HG03066 (cell line): ENCODE data around the gene MEI4.
"Not testable (repeated sequence)": the region's sequence is repeated elsewhere in the genome, so short reads cannot be mapped to it uniquely, and the experiment has no call there.

Source experiments
- ATAC-seq: cut with Tn5 transposase; IDR thresholded peaks from one replicate; pipeline ENCODE4 v1.9.1; 2021; ENCODE audit warnings: low read depth; ENCODE audit not compliant: unreplicated experiment

MEI4 gene, protein sequence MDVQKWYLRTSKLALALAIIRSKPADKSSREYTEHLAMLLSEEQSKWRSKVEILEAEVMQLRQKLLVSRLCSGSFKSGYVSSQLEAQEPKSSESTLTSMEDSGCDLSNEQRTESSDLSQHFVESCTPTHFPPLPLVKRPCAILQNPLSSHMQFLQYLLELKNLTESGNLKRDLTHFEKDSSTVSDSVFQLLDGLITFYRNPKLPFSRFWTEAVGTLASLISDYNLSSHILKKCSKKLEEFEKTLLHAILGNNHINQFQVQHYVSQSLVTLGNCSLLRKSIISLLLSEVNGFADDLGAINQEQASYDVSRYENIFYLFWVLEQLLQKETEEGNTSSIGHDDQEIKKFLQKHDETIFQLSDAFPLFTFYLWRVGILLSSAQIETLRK

DNA sequence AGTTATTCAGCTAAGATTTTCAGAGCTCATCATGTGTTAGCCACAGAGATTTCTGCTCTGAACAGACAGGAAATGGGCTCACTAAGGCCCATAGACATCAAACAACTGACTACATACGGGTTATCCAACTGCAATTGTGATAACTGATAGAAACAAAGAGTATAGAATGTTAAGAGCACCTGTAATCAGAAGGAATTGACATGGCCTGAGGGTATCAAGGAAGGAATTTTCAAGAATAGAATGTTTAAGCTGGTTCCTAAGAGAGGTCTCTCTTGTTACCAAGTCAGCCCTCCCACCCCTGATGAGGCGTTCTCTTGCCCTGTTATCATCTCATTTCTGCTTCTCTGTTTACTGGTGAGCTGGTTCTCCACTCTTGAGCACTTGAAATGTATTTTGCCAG is at the start of gene MEI4:
Gene MEI4, plus strand, starts transcription at position 301 of the 400 bp plus-strand sequence. CDS start 37,633 bp downstream, outside the sequence.
- no peak for ATAC-seq

DNA sequence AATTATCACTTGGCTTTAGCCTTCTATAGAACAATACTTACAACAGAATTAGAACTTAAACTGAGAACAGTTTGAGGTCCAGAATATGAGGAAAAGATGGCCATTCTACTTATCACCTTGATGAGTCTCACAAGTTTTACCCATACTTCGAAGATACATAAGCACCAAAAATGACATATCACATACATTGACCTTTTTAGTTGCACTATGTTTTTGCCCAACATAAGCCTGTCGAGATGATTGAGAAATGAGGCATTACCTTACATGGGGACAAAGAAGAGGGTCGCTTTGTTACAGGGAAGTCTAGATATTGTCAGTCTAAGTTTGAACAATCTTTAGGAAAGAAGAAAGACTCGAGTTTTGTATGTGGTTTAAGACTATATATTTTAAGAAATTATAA is 48.4 kb upstream of the MEI4 start:
- no peak for ATAC-seq

DNA sequence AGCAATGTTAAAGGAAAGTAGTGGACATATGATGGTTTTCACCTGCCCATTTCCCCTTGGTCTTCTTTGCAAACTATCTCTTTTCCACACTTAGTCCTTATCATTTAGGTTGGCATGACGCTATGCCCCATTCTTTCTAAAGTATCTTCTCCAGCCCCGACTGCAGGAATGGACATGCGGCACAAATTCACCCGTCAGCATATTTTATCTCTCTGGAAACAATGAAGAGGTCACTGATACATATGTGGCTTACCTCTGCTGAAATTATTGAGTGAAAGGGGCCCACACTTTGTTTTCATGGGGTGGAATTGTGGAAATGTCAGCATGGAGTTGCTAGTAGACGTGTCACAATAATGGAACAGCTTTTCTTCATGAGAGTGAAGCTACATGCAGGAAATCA is 45.8 kb upstream of the MEI4 start:
- no peak for ATAC-seq

DNA sequence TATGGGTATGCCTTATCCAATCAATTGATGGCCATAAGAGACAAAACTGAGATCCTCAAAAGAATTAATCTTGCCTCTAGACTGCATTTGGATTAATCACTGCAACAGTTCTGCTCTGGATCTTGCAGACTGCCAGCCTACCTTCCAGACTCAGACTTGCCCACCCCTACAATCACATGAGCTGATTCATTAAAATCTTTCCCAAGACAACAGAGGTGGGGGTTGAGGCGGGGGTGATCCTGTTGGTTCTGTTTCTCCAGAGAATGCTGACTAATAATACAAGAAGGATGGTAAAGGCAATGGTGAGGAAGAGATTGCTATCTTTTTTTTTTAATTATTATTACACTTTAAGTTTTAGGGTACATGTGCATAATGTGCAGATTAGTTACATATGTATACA is 43.7 kb upstream of the MEI4 start:
- ATAC-seq, result no peak

DNA sequence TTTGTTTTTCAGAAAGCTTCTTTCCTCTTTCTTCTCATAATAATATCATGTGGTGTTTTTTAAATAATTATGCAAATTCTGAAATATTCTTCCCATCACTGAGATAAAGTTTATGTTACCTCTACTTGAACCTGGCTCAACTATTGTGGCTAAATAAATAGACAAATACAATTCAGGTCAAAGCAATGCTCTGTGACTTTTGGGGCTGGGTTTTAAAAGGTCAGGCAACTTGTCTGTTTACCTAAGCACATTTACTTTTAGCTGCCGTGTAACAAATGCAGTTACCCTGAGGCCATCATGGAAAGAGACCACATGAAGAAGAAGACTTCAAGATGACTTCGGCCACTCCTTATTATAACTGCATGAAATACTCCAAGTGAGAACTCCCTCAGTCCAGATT is 33.7 kb upstream of the MEI4 start:
- no peak for ATAC-seq

DNA sequence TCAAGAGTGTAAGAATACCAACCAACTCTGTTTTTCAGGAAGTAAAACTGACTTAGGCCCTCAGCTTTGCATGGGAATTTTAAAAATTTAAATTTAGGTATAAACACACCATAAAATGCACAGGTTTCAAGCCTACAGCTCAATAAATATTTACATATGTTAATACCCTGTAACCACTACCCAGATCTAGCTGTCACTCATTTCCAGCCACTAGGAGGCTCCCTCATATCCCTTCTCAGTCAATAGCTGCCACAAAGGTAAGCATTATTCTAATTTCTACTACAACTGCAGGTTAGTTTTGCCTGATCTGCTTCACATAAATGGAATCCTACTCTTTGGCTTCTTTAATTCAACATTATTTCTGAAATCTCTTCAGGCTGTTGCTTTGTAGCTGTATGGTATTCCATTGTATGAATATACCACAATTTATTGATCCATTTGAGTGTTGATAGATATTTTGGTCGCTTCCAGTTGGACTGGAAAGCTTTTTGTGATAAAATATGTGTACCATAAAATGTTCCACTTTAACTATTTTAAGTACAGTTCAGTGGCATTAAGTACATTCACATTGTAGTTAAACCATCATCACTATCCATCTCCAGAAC is 32.5 kb upstream of the MEI4 start:
- peak; percentile 54 for ATAC-seq

DNA sequence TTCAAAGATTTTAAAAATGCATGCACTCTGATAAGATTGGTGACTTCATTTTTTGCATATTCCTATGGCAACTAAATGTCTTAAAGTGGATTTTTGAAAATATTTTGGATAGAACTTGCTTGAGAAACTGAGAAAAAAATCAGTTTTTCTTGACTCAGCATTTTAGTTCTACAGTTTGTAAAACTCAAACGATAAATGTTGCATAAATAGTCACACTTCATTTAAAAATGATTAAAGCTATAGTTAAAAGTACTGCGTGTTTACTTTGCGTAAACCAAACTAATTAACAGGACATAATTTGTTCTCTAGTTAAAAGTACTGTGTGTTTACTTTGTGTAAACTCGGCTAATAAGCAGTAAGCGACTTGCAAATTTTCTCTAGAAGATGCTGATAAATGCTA is 28.3 kb upstream of the MEI4 start:
- ATAC-seq, result no peak

DNA sequence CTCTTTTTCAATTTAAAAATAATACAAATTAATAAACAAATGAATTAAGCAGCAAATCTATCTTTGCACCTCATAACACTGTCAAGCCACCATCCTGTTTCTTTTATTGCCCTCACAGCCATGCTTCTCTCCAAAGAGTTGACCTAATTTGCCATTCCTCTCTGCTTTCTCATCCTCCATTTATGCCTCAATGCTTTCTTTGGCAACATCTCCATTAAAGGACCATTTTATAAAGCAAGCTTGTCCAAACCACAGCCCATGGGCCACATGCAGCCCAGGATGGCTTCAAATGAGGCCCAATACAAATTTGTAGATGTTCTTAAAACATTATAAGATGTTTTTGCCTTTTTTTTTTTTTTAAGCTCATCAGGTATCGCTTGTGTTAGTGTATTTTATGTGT is 26.4 kb upstream of the MEI4 start:
- ATAC-seq, result no peak

DNA sequence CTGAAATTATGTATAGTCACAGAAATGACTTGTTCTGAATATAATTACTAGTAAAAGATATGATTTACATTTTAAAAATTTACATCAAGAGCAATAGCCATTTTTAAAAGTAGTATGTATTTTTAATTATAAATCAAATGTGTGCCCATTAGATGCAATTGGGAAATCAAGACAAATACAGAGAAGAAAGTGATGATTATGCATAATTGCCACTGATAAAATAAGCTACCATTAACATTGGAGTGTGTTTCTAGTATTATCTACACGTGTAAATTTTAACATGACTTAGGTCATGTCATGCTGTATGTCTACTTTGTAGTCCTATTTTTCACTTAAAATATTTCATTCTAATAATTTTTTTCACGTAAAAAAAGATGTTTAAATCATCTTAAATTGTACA is 22.8 kb upstream of the MEI4 start:
- ATAC-seq, result no peak

DNA sequence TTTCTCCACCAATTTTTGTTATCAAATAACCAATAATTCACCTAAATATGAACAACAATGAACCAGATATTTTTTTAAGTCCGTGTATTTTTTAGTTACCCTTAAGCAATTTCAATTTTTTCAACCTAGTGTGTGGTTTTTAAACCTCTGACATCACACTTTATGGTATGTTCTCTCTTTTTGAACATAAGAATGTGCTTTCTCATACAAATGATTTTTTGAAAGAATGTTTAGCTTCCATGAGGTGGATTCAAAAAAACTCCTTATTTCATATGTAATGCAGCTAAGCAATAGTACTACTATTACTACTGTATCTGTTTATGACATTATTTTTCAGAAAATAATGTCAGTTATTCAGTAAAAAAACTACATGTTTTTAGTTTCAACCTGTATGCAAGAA is 19.4 kb upstream of the MEI4 start:
- ATAC-seq, result no peak

DNA sequence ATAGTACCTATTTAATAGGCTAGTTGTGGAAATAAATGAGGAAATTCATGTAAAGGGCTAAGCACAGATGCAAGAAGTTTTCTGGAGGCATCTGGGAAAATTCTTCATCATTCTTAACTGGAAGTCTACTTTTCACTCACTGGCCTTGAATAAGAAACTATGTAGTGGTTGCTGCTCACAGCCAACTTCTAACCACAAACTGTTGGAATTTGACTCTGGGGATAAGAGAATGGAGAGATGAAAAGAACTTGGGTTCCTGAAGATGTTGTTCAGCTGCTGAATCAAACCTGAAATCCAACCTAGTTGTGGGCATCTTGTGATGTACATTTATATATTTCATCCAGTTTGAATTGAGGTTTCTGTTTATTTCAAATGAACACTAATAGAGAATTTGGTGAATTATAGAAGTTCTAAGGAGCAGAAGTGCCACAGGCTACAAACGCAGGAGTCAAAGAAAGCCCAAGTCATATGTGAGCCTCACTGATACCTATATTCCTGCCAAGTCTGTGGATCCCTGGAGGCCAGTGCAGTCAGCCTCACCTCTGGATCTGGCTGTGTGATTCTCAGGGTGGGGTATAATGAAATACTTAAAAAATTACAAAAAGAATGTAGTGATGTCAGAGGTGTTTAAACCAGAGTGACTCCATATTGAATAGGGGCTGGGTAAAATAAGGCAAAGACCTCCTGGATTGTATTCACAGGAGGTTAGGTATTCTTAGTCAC is 18.7 kb upstream of the MEI4 start:
- no peak for ATAC-seq

DNA sequence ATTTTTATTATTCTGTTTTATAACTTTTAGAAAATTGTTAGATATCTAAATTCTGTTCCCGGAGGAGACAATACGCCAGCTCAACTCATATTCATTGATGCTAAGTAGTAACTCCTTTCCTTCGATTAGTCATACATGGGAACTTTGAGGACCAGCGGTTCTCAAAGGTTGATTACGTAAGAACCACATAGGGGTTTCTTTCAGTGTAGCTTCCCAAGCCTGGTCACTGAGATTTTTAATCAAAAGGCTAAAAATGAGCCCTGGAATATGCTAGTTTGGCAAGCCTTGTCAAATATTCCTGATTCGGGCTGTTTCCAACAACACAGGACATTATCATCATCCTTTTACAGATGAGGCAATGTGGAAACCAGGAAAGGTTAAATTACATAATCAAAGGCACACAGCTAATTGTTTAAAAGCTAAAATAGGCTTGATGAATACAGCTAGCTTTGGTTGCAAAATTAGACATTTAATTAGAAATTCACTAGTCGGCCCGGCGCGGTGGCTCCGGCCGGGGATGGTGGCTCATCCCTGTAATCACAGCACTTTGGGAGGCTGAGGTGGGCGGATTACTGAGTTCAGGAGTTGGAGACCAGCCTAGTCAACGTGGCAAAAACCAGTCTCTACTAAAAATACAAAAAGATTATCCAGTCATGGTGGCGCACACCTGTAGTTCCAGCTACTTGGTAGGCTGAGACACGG is 14.6 kb upstream of the MEI4 start:
- ATAC-seq, result no peak

DNA sequence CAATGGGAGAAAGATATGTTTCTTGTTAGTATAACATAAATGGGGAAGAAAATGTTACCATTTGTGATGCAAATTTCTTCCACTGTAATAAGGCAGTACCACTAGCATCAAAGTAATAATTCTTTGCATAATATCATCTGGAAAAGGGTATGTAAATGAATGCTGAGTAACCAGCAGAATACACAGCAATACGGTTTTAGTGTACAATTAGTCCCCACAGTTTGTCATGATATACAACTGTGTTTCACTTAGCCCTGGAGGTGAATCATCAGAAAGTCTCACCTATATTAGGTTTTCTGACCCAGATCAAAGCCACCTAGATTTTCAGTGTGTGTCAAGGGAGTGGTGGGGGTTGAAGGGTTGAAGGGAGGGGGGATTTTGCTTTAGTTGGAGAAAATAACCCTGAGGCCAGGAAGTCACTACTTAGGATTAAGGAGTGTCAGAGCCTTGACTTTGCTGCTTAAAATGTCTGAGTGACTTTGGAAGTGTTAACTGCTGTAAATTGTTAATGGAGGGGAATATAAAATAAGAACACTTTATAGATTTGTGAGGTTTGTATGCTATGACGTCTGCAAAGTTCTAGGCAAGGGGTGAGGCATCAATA is 8.6 kb upstream of the MEI4 start:
- no peak for ATAC-seq

DNA sequence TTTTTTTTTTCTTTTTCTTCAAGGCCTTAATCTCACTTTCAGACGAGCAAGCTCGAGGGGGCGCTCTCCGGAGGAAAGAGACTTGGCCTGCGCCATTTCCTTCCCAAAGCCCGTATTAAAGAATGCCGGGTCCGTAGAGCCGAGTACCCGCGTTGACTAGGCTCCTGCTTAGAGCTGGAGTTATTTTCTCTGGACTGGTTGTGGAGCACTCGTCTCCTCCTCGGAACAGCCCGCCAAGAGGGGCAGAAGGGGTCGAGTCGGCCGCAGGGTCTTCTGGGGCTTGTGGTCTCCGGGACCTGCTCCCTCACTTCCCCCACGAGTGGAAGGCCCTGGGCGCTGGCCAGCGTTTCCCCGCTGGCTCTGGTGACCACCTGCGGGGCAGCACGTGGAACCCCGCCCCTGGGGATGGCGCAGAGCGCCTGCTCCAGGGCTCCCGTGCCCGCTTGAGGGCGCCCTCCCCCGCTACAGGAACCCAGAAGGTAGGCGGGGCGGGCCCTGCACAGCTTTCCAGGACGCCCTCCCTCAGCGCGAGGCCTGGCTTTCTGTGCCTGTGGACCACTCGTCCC is 2.7 kb upstream of the MEI4 start:
- peak; percentile 78 for ATAC-seq

DNA sequence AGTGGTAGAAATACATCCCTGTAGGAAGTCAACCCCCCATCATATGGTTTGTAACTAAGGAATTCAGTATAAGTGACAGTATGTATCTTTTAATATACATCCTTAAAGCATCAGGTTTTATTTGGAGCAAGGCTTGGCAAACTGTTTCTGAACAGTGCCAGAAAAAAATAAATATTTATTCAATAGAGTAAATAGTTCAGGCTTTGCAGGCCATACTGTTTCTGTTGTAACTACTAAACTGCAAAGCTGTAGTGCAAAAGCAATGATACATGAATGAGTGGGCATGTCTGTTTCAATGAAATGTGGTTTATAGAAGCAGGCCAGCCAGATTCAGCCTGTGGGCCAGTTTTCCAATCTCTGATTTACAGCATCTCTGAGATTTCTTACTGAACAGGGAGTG is 977 bp downstream of the MEI4 start:
- ATAC-seq, result no peak

DNA sequence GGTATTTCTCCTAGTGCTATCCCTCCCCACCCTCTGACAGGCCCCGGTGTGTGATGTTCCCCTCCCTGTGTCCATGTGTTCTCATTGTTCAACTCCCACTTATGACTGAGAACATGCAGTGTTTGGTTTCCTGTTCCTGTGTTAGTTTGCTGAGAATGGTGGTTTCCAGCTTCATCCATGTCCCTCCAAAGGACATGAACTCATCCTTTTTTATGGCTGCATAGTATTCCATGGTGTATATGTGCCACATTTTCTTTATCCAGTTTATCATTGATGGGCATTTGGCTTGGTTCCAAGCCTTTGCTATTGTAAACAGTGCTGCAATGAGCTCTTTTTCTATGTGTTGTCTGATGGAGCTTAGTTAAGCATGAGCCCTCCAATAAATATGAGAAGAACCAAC is 2.2 kb downstream of the MEI4 start:
- not testable (repeated sequence) for ATAC-seq

DNA sequence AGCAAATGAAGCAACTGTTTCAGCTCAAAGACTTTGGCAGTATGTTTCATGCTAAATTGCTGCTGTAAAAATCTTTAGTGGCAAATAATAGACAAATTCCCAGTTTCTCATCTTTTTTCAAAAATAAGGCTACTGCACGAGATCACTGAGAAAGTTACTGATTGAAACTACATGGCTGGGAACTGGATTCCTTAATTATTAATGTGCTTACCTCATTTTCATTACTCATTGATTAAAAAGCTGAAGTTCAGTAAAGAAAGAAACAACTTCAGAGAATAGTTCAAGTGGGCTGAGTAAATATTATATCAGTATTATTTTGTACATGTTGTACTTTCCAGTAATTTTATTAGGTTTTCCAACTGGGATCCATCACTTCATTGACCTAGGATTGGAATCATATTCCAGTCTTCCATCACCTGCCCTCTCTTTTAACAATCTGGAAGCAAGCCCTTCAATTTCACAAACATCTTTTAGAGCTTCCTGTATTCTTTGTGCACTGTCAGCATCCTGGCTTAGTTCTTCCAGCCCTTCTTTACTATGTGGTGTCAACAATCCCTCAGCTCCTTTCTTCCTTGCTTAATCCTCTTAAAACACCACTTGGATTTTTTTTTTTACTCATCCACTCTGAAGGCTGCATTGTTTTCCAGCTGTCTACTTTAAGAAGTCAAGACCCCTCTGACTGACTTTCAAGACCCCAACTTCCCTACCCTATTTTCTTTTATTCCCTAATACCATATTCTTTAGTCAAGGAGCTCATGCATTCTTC is 4.3 kb downstream of the MEI4 start:
- no peak for ATAC-seq

DNA sequence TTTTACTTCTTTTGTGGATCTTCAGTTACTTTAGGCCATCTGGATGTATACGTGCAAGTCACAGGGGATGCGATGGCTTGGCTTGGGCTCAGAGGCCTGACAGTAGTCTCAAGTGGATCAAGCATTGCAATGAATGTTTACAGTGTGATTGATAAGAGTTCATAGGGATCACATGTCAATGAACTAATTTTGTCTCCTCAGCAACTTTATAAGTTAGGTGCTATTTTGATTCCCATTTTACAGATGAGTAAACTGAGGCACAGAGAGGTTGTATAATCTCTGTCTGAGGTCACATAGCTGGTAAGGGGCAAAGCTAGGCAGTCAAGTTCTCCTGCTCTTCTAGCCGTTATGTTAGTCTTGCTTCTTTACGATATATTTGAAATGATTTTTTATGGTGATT is 13.5 kb downstream of the MEI4 start:
- no peak for ATAC-seq

DNA sequence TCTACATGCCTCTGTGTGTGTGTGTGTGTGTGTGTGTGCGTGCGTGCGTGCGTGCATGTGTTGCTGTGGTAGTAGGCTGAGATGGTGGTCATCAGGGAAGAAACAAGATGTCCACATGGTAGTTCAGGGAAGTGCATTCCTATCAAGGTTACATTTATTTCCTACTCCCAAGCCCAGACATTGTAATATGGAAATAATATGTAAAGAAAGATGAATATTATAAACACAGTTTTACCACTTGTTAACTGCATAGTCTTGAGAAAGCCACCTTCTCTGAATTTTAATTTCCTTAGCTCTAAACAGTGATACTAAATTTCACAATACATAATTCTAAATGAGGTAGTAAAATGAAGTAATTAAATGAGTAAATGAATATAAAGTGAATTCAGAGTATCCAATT is 14.0 kb downstream of the MEI4 start:
- ATAC-seq, result no peak

DNA sequence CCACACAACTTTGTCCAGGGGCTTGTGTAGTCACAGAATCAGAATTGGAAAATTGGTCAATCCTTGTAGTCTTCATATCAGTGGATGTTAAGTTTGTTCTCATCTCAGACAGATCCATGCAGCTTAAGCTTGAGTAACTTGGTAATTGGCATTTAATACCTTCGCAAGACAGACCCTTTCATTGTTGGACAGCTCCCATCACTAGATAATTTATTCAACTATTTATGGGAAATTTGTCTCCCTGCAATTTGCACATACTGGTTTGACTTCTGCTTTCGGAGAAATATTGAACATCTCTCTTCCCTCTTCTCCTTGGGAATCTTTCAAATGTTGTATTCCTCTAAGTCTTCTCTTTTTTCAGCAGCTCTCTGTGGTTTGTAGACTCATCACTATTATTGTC is 17.1 kb downstream of the MEI4 start:
- no peak for ATAC-seq
